Fibroblast of upper back skin (primary cell): Measurements from ENCODE around the gene PCDH9.
"Not testable (repeated sequence)": the region's sequence is repeated elsewhere in the genome, so short reads cannot be mapped to it uniquely, and the experiment has no call there.

Source experiments
- DNase-seq: peaks from one replicate; pipeline ENCODE4 v3.0.0-alpha.2; 2013

Gene PCDH9

GRCh38 chr13:66640231-66640630 is 589.9 kb downstream of the PCDH9 start:
- DNase-seq = no peak

- DNase-seq = no peak
These were observed 591.1 kb downstream of the PCDH9 start for GRCh38 chr13:66639044-66639443.

- peak; percentile 93 for DNase-seq
These were observed 594.6 kb downstream of the PCDH9 start for GRCh38 chr13:66635526-66635925.

- DNase-seq = peak; percentile 51
These were observed 595.8 kb downstream of the PCDH9 start for GRCh38 chr13:66634384-66634783.

GRCh38 chr13:66627512-66627911 is 602.6 kb downstream of the PCDH9 start:
- no peak for DNase-seq

- no peak for DNase-seq
These were observed 605.8 kb downstream of the PCDH9 start for GRCh38 chr13:66624302-66624701.

GRCh38 chr13:66623129-66623820 is 606.9 kb downstream of the PCDH9 start:
- no peak for DNase-seq

GRCh38 chr13:66621906-66622447 is 608.2 kb downstream of the PCDH9 start:
- not testable (repeated sequence) for DNase-seq

- DNase-seq = peak; percentile 39
These were observed 611.4 kb downstream of the PCDH9 start for GRCh38 chr13:66618702-66619101.

- DNase-seq = no peak
These were observed 612.4 kb downstream of the PCDH9 start for GRCh38 chr13:66617786-66618185.

GRCh38 chr13:66612983-66613382 is 617.2 kb downstream of the PCDH9 start:
- no peak for DNase-seq

- DNase-seq = peak; percentile 25
These were observed 643.6 kb downstream of the PCDH9 start for GRCh38 chr13:66586489-66586888.

GRCh38 chr13:66585669-66586203 is 644.4 kb downstream of the PCDH9 start:
- DNase-seq = no peak

- DNase-seq = no peak
These were observed 648.5 kb downstream of the PCDH9 start for GRCh38 chr13:66581675-66582074.

GRCh38 chr13:66578305-66578704 is 651.8 kb downstream of the PCDH9 start:
- DNase-seq = no peak

GRCh38 chr13:66577358-66577757 is 652.8 kb downstream of the PCDH9 start:
- DNase-seq = no peak

- DNase-seq = no peak
These were observed 653.8 kb downstream of the PCDH9 start for GRCh38 chr13:66576381-66576780.

- DNase-seq = peak; percentile 45
These were observed 655.5 kb downstream of the PCDH9 start for GRCh38 chr13:66574606-66575005.

GRCh38 chr13:66567899-66568612 is 662.1 kb downstream of the PCDH9 start:
- DNase-seq = no peak

GRCh38 chr13:66565279-66565678 is 664.9 kb downstream of the PCDH9 start:
- no peak for DNase-seq

GRCh38 chr13:66563076-66563475 is 667.1 kb downstream of the PCDH9 start:
- DNase-seq = no peak

- DNase-seq = no peak
These were observed 668.1 kb downstream of the PCDH9 start for GRCh38 chr13:66562054-66562453.

GRCh38 chr13:66560991-66561390 is 669.1 kb downstream of the PCDH9 start:
- no peak for DNase-seq

GRCh38 chr13:66560189-66560588 is 669.9 kb downstream of the PCDH9 start:
- no peak for DNase-seq
